Endodermal cell (in vitro differentiated cells): ENCODE measurements around the gene PIGB. TPM values are rescaled to one million over a fixed set of nuclear protein-coding genes. Genes with fewer than 3 reads are reported as not detected.

Experiments
- DNase-seq: peaks from one replicate; pipeline ENCODE4 v3.0.0-alpha.2; 2017
- H3K27ac ChIP-seq: 2 replicates; pipeline ENCODE4 v1.5.1; 2013; ENCODE audit warnings: mild to moderate bottlenecking, low read depth, low read length, moderate library complexity
- H3K27me3 ChIP-seq: 2 replicates; pipeline ENCODE4 v1.6.1; 2013; ENCODE audit warnings: mild to moderate bottlenecking, low read length, moderate library complexity; ENCODE audit not compliant: insufficient read depth, control insufficient read depth, poor library complexity, severe bottlenecking
- H3K36me3 ChIP-seq: 2 replicates; pipeline ENCODE4 v1.7.0; 2013; ENCODE audit warnings: mild to moderate bottlenecking, low read length, moderate library complexity; ENCODE audit not compliant: control insufficient read depth, insufficient read depth
- H3K4me1 ChIP-seq: one replicate; pipeline ENCODE4 v1.7.0; 2013; ENCODE audit warnings: low read length; ENCODE audit not compliant: control insufficient read depth, insufficient read depth
- H3K4me3 ChIP-seq: 2 replicates; pipeline ENCODE4 v1.5.1; 2013; ENCODE audit warnings: mild to moderate bottlenecking, low read length, moderate library complexity
- H3K9ac ChIP-seq: 2 replicates; pipeline ENCODE4 v1.6.1; 2013; ENCODE audit warnings: mild to moderate bottlenecking, low read length, moderate library complexity; ENCODE audit not compliant: poor library complexity, severe bottlenecking; ENCODE audit errors: extremely low read depth
- H3K9me3 ChIP-seq: 2 replicates; pipeline ENCODE4 v1.6.1; 2013; ENCODE audit warnings: mild to moderate bottlenecking, low read length, moderate library complexity; ENCODE audit not compliant: control insufficient read depth
- H3K27ac Mint-ChIP-seq: 2 replicates; pipeline ENCODE4 v1.8.0; 2020; ENCODE audit warnings: mixed read lengths
- H3K27me3 Mint-ChIP-seq: 2 replicates; pipeline ENCODE4 v1.8.0; 2021; ENCODE audit warnings: mild to moderate bottlenecking, mixed read lengths; ENCODE audit not compliant: insufficient read depth
- H3K36me3 Mint-ChIP-seq: 2 replicates; pipeline ENCODE4 v1.8.0; 2020; ENCODE audit warnings: low read depth, mixed read lengths
- H3K4me1 Mint-ChIP-seq: 2 replicates; pipeline ENCODE4 v1.8.0; 2020; ENCODE audit warnings: mixed read lengths
- H3K4me3 Mint-ChIP-seq: 2 replicates; pipeline ENCODE4 v1.8.0; 2020; ENCODE audit warnings: mild to moderate bottlenecking, moderate library complexity, mixed read lengths
- H3K9me3 Mint-ChIP-seq: 2 replicates; pipeline ENCODE4 v1.8.0; 2020; ENCODE audit warnings: mild to moderate bottlenecking, mixed read lengths
- WGBS, 2 experiments: methylation state at CpG; one replicate each; pipeline versions ENCODE4 v1.1.5 to v1.1.7; 2013; ENCODE audit warnings: missing lambda C conversion rate in 2 of 2, mixed read lengths in 1 of 2; ENCODE audit not compliant: insufficient coverage in 1 of 2, insufficient read length in 1 of 2; 5-methylcytosine and 5-hydroxymethylcytosine counted together
- total RNA-seq, 2 donors: library from RNA; stranded (reverse); fragmentation: NEBNext Ultra II Directional in 1 of 2; extraction: Animal tissue kit (Norgen Biotek cat#: 25700) in 1 of 2; gene quantifications; 2 replicates in 1 of 2; 3 replicates in 1 of 2; pipeline ENCODE4 v1.2.1, GENCODE V29; 2021
- TF ChIP-seq, protein P1 (sequence below): fragments of 200-600 bp; sonication (generic); conservative IDR thresholded peaks from 2 replicates; pipeline ENCODE4 v1.5.0; 2021; ENCODE audit warnings: antibody characterized with exemption, mild to moderate bottlenecking

PIGB gene
- total RNA-seq, 2 donors from 2014 or later = 9.3 to 9.4 TPM

DNA sequence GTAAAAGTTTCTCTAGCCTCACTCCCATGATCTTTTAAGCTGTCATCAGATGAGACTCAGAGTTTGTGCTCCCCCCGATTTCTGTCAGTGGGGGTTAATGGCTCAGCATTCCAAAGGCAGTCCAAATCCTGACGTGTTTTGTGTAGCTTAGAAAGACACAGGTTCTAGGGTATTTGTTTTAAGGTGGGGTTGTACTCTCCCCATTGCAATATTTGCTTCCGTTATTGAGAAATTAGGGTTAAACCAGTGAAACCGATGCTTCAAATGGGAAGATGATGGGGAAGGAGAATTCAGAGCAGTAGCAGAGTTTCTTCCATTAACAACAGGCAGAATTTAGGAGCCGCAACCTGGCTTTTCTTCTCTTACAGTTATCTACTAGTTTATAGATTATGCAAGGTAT, 3.4 kb downstream of the PIGB start:
- no peaks in the 10 kb centered on the region for H3K27me3 Mint-ChIP-seq
- TF ChIP-seq, protein P1, sequence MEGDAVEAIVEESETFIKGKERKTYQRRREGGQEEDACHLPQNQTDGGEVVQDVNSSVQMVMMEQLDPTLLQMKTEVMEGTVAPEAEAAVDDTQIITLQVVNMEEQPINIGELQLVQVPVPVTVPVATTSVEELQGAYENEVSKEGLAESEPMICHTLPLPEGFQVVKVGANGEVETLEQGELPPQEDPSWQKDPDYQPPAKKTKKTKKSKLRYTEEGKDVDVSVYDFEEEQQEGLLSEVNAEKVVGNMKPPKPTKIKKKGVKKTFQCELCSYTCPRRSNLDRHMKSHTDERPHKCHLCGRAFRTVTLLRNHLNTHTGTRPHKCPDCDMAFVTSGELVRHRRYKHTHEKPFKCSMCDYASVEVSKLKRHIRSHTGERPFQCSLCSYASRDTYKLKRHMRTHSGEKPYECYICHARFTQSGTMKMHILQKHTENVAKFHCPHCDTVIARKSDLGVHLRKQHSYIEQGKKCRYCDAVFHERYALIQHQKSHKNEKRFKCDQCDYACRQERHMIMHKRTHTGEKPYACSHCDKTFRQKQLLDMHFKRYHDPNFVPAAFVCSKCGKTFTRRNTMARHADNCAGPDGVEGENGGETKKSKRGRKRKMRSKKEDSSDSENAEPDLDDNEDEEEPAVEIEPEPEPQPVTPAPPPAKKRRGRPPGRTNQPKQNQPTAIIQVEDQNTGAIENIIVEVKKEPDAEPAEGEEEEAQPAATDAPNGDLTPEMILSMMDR = no peak
- Histone ChIP-seq H3K9ac (no peak overlapping the region), H3K27me3 (no peaks in the 10 kb centered on the region), H3K4me1 (no peaks in the 10 kb centered on the region), H3K27ac (no peak overlapping the region), H3K4me3 (no peak overlapping the region), H3K36me3 (no peaks in the 10 kb centered on the region), H3K9me3 (no peaks in the 10 kb centered on the region)
- H3K36me3 Mint-ChIP-seq = peaks cover 2% of the 10 kb centered on the region
- H3K4me3 Mint-ChIP-seq = no peak overlapping the region
- H3K9me3 Mint-ChIP-seq = no peaks in the 10 kb centered on the region
- WGBS, 2 experiments = 77 to 84% methylated on average over 3 to 4 of the region's 5 CpGs
- H3K27ac Mint-ChIP-seq = no peak overlapping the region
- H3K4me1 Mint-ChIP-seq = peaks cover 16% of the 10 kb centered on the region
- no peak for DNase-seq

DNA sequence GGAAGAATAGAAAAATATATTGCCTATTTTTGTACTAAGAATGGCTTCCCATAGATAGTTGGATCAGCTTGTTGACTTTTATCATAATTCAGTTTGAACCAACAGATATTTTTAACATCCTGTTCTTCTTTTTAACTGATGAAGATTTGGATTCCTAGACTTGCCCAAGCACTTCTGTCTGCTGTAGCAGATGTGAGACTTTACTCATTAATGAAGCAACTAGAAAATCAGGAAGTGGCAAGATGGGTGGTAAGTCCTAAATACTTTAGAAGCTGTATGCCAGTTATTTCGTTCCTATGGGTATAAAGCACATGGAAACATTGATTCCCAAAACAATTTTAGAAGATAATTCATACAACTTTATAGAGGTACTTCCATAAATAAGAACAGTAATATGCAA, 8.4 kb downstream of the PIGB start:
- H3K4me1 ChIP-seq = no peaks in the 10 kb centered on the region
- H3K9me3 ChIP-seq = no peaks in the 10 kb centered on the region
- Mint-ChIP-seq H3K36me3 (no peaks in the 10 kb centered on the region), H3K4me1 (peaks cover 8% of the 10 kb centered on the region), H3K4me3 (no peak overlapping the region), H3K27ac (no peak overlapping the region), H3K9me3 (no peaks in the 10 kb centered on the region), H3K27me3 (no peaks in the 10 kb centered on the region)
- TF ChIP-seq, protein P1 = no peak
- DNase-seq = no peak
- 80% methylated on average over 1 of the region's 1 CpG; no CpG with 5 or more reads in 1 of the 2 experiments for WGBS, 2 experiments
- no peaks in the 10 kb centered on the region for H3K36me3 ChIP-seq
- no peak overlapping the region for H3K9ac ChIP-seq
- H3K27ac ChIP-seq = no peak overlapping the region
- no peak overlapping the region for H3K4me3 ChIP-seq
- no peaks in the 10 kb centered on the region for H3K27me3 ChIP-seq

DNA sequence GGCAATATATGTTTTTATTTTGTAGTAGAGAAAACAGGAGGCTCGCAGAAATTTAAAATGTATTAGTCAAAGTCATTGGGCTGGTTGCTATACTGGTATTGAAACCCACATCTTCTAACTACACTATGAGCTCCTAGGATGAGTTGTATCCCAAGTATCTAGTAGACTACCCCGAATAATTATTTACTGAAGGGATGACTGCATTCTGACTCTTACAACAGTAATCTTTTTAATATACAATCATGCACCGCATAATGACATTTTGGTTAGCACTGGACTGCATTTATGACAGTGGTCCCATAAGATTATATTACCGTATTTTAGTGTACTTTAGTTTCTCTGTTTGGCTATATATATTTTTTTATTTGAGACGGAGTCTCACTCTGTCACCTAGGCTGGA, 15.3 kb downstream of the PIGB start:
- Histone ChIP-seq H3K9ac (no peak overlapping the region), H3K27ac (no peak overlapping the region), H3K4me1 (no peaks in the 10 kb centered on the region), H3K4me3 (no peak overlapping the region), H3K9me3 (no peaks in the 10 kb centered on the region), H3K27me3 (no peaks in the 10 kb centered on the region), H3K36me3 (no peaks in the 10 kb centered on the region)
- H3K27me3 Mint-ChIP-seq = no peaks in the 10 kb centered on the region
- 73 to 83% methylated on average over 2 to 4 of the region's 5 CpGs for WGBS, 2 experiments
- TF ChIP-seq, protein P1 = no peak
- H3K27ac Mint-ChIP-seq = no peak overlapping the region
- no peak for DNase-seq
- H3K9me3 Mint-ChIP-seq = no peaks in the 10 kb centered on the region
- peaks cover 7% of the 10 kb centered on the region for H3K4me1 Mint-ChIP-seq
- peaks cover 4% of the 10 kb centered on the region for H3K36me3 Mint-ChIP-seq
- no peak overlapping the region for H3K4me3 Mint-ChIP-seq
